ENCODE results near the gene C12orf56.
A peak's percentile ranks its signal among the peaks of the same experiment; 100 is the strongest.
"Not testable (repeated sequence)": the region's sequence is repeated elsewhere in the genome, so short reads cannot be mapped to it uniquely, and the experiment has no call there.

Gene C12orf56

GRCh38 chr12:64220046-64220445 lies 170.5 kb downstream of the C12orf56 start:
- Histone ChIP-seq H3K27me3 (ENCODE audit: control insufficient read depth, insufficient read depth, low read length) (no peaks in the 10 kb centered on the region), H3K9ac (ENCODE audit: low read length) (no peak overlapping the region)

GRCh38 chr12:64219145-64219544 lies 171.4 kb downstream of the C12orf56 start:
- no peaks in the 10 kb centered on the region for H3K36me3 ChIP-seq (ENCODE audit: control insufficient read depth, insufficient read depth, low read length)
- H3K4me1 ChIP-seq (ENCODE audit: control insufficient read depth, insufficient read depth, low read length): peaks cover 7% of the 10 kb centered on the region
- H3K4me3 ChIP-seq (ENCODE audit: low read length): no peak overlapping the region
- H3K9ac ChIP-seq (ENCODE audit: low read length): peak overlapping the region; percentile 18
- no peaks in the 10 kb centered on the region for H3K9me3 ChIP-seq (ENCODE audit: control insufficient read depth, low read length)
- no peaks in the 10 kb centered on the region for H3K27me3 ChIP-seq (ENCODE audit: control insufficient read depth, insufficient read depth, low read length)

More at GRCh38 chr12:64220046-64220445, 170.5 kb downstream of the C12orf56 start:
- Histone ChIP-seq H3K9me3 (ENCODE audit: control insufficient read depth, low read length) (no peaks in the 10 kb centered on the region), H3K4me3 (ENCODE audit: low read length) (no peak overlapping the region), H3K36me3 (ENCODE audit: control insufficient read depth, insufficient read depth, low read length) (no peaks in the 10 kb centered on the region), H3K4me1 (ENCODE audit: control insufficient read depth, insufficient read depth, low read length) (peaks cover 7% of the 10 kb centered on the region)

GRCh38 chr12:64218597-64218996 lies 172.0 kb downstream of the C12orf56 start:
- Histone ChIP-seq H3K27me3 (ENCODE audit: control insufficient read depth, insufficient read depth, low read length) (no peaks in the 10 kb centered on the region), H3K4me3 (ENCODE audit: low read length) (no peak overlapping the region), H3K9ac (ENCODE audit: low read length) (peak overlapping the region; percentile 33), H3K36me3 (ENCODE audit: control insufficient read depth, insufficient read depth, low read length) (no peaks in the 10 kb centered on the region), H3K9me3 (ENCODE audit: control insufficient read depth, low read length) (no peaks in the 10 kb centered on the region), H3K4me1 (ENCODE audit: control insufficient read depth, insufficient read depth, low read length) (peaks cover 7% of the 10 kb centered on the region)

GRCh38 chr12:64217643-64218042 lies 172.9 kb downstream of the C12orf56 start:
- not testable (repeated sequence) for H3K36me3 ChIP-seq (ENCODE audit: control insufficient read depth, insufficient read depth, low read length); H3K4me3 ChIP-seq (ENCODE audit: low read length); H3K27me3 ChIP-seq (ENCODE audit: control insufficient read depth, insufficient read depth, low read length); H3K9ac ChIP-seq (ENCODE audit: low read length); H3K4me1 ChIP-seq (ENCODE audit: control insufficient read depth, insufficient read depth, low read length); H3K9me3 ChIP-seq (ENCODE audit: control insufficient read depth, low read length)

GRCh38 chr12:64216239-64216638 lies 174.3 kb downstream of the C12orf56 start:
- no peaks in the 10 kb centered on the region for H3K9me3 ChIP-seq (ENCODE audit: control insufficient read depth, low read length)
- no peaks in the 10 kb centered on the region for H3K36me3 ChIP-seq (ENCODE audit: control insufficient read depth, insufficient read depth, low read length)
- no peak overlapping the region for H3K9ac ChIP-seq (ENCODE audit: low read length)
- H3K4me1 ChIP-seq (ENCODE audit: control insufficient read depth, insufficient read depth, low read length): peaks cover 5% of the 10 kb centered on the region
- H3K27me3 ChIP-seq (ENCODE audit: control insufficient read depth, insufficient read depth, low read length): no peaks in the 10 kb centered on the region
- H3K4me3 ChIP-seq (ENCODE audit: low read length): no peak overlapping the region
